Activated naive CD4-positive, alpha-beta T cell treated with anti-CD3 and anti-CD28 coated beads, Interleukin-2, amount 50 U/mL, for 72 hours (primary cell): ENCODE data around the gene DHRS7C. TPM values are rescaled to one million over a fixed set of nuclear protein-coding genes. Genes with fewer than 3 reads are reported as not detected.

Experiments
- ATAC-seq, 2 donors: fragments of 150-1000 bp; cut with Tn5 transposase; 2 replicates each; pipeline ENCODE4 v1.10.0; 2021; ENCODE audit warnings: mild to moderate bottlenecking in 2 of 2, moderate library complexity in 2 of 2
- DNase-seq, 2 donors: peaks; one replicate each; pipeline ENCODE4 v3.0.0; 2021 to 2022; ENCODE audit warnings: low spot score in 2 of 2
- H3K27ac Mint-ChIP-seq, 2 donors: one replicate each; pipeline ENCODE4 v1.8.0; 2022; ENCODE audit warnings: mild to moderate bottlenecking in 2 of 2, mixed read lengths in 2 of 2
- H3K36me3 Mint-ChIP-seq, 2 donors: one replicate each; pipeline ENCODE4 v1.8.0; 2022; ENCODE audit warnings: mixed read lengths in 2 of 2
- H3K9me3 Mint-ChIP-seq, 2 donors: one replicate each; pipeline ENCODE4 v1.8.0; 2022; ENCODE audit warnings: mixed read lengths in 2 of 2
- total RNA-seq, 2 donors: library from RNA; stranded (reverse); gene quantifications; one replicate each; pipeline ENCODE4 v1.2.3, GENCODE V29; 2022

Gene DHRS7C
- total RNA-seq: not detected

- no peak within 1 kb of the TSS for H3K27ac Mint-ChIP-seq
- DNase-seq (no peak), ATAC-seq (no peak)
- H3K36me3 Mint-ChIP-seq: no peaks in the 10 kb centered on the region
- no peaks in the 10 kb centered on the region for H3K9me3 Mint-ChIP-seq
These were observed at the start of gene DHRS7C for GRCh38 chr17:9790889-9791876. Gene DHRS7C, minus strand, starts transcription at chr17:9791592. Its CDS starts 308 bp downstream, at chr17:9791284.

GRCh38 chr17:9839433-9839832, 48.0 kb upstream of the DHRS7C start:
- ATAC-seq: no peak
- Mint-ChIP-seq H3K27ac (no peak overlapping the region), H3K36me3 (no peaks in the 10 kb centered on the region), H3K9me3 (no peaks in the 10 kb centered on the region)
- no peak for DNase-seq

- ATAC-seq (no peak), DNase-seq (no peak)
- Mint-ChIP-seq H3K27ac (no peak overlapping the region), H3K36me3 (no peaks in the 10 kb centered on the region), H3K9me3 (no peaks in the 10 kb centered on the region)
These were observed 46.4 kb upstream of the DHRS7C start for GRCh38 chr17:9837551-9838471.

GRCh38 chr17:9833922-9834321, 42.5 kb upstream of the DHRS7C start:
- ATAC-seq (no peak), DNase-seq (no peak)
- Mint-ChIP-seq H3K9me3 (no peaks in the 10 kb centered on the region), H3K36me3 (no peaks in the 10 kb centered on the region), H3K27ac (no peak overlapping the region)

- no peak for DNase-seq
- Mint-ChIP-seq H3K36me3 (no peaks in the 10 kb centered on the region), H3K27ac (no peak overlapping the region), H3K9me3 (no peaks in the 10 kb centered on the region)
- no peak for ATAC-seq
These were observed 39.3 kb upstream of the DHRS7C start for GRCh38 chr17:9830711-9831110.

- Mint-ChIP-seq H3K36me3 (no peaks in the 10 kb centered on the region), H3K9me3 (no peaks in the 10 kb centered on the region), H3K27ac (no peak overlapping the region)
- ATAC-seq (no peak), DNase-seq (no peak)
These were observed 38.0 kb upstream of the DHRS7C start for GRCh38 chr17:9829343-9829742.

- DNase-seq (no peak), ATAC-seq (no peak)
- Mint-ChIP-seq H3K36me3 (no peaks in the 10 kb centered on the region), H3K27ac (no peak overlapping the region), H3K9me3 (no peaks in the 10 kb centered on the region)
These were observed 37.2 kb upstream of the DHRS7C start for GRCh38 chr17:9828296-9829295.

GRCh38 chr17:9825641-9826150, 34.3 kb upstream of the DHRS7C start, which contains the start of gene GLP2R:
Gene GLP2R, plus strand, starts transcription at chr17:9825924. Its CDS starts 140 bp downstream, at chr17:9826064.
- H3K27ac Mint-ChIP-seq: no peak within 1 kb of the TSS
- ATAC-seq: no peak
- peaks cover 0 to 5% of the 10 kb centered on the region in 2 donors for H3K9me3 Mint-ChIP-seq
- H3K36me3 Mint-ChIP-seq: peaks cover 0 to 5% of the 10 kb centered on the region in 2 donors
- DNase-seq: no peak

- peaks cover 0 to 5% of the 10 kb centered on the region in 2 donors for H3K9me3 Mint-ChIP-seq
- H3K36me3 Mint-ChIP-seq: peaks cover 0 to 5% of the 10 kb centered on the region in 2 donors
- ATAC-seq (no peak), DNase-seq (no peak)
- H3K27ac Mint-ChIP-seq: no peak overlapping the region
These were observed 33.5 kb upstream of the DHRS7C start for GRCh38 chr17:9824797-9825338.

- ATAC-seq (no peak), DNase-seq (no peak)
- Mint-ChIP-seq H3K36me3 (peaks cover 0 to 5% of the 10 kb centered on the region in 2 donors), H3K9me3 (peaks cover 0 to 5% of the 10 kb centered on the region in 2 donors), H3K27ac (no peak overlapping the region)
These were observed 32.7 kb upstream of the DHRS7C start for GRCh38 chr17:9824094-9824493.

GRCh38 chr17:9821921-9822320, 30.5 kb upstream of the DHRS7C start, which contains the start of gene GSG1L2:
Gene GSG1L2, minus strand, starts transcription at chr17:9822079. Its CDS starts 8 bp downstream, at chr17:9822071.
- ATAC-seq: no peak
- Mint-ChIP-seq H3K36me3 (peaks cover 0 to 5% of the 10 kb centered on the region in 2 donors), H3K9me3 (peaks cover 0 to 5% of the 10 kb centered on the region in 2 donors), H3K27ac (no peak within 1 kb of the TSS)
- DNase-seq: no peak

- DNase-seq (no peak), ATAC-seq (no peak)
- H3K36me3 Mint-ChIP-seq: peaks cover 0 to 5% of the 10 kb centered on the region in 2 donors
- H3K27ac Mint-ChIP-seq: no peak overlapping the region
- peaks cover 8 to 12% of the 10 kb centered on the region in 2 donors for H3K9me3 Mint-ChIP-seq
These were observed 29.1 kb upstream of the DHRS7C start for GRCh38 chr17:9820448-9820847.

- H3K36me3 Mint-ChIP-seq: peaks cover 0 to 5% of the 10 kb centered on the region in 2 donors
- ATAC-seq (no peak), DNase-seq (no peak)
- H3K9me3 Mint-ChIP-seq: peaks cover 8 to 12% of the 10 kb centered on the region in 2 donors
- no peak overlapping the region for H3K27ac Mint-ChIP-seq
These were observed 27.4 kb upstream of the DHRS7C start for GRCh38 chr17:9818760-9819159.

- ATAC-seq (no peak), DNase-seq (no peak)
- Mint-ChIP-seq H3K36me3 (no peaks in the 10 kb centered on the region), H3K9me3 (peaks cover 7 to 8% of the 10 kb centered on the region in 2 donors), H3K27ac (no peak overlapping the region)
These were observed 25.7 kb upstream of the DHRS7C start for GRCh38 chr17:9817086-9817485.

- Mint-ChIP-seq H3K9me3 (peaks cover 7 to 8% of the 10 kb centered on the region in 2 donors), H3K27ac (no peak overlapping the region), H3K36me3 (no peaks in the 10 kb centered on the region)
- DNase-seq (no peak), ATAC-seq (no peak)
These were observed 25.1 kb upstream of the DHRS7C start for GRCh38 chr17:9816472-9816871.
